HEK293 (cell line): ENCODE data around the gene COL1A2.

Source experiments
- CTCF ChIA-PET: fragments of 350-600 bp; formaldehyde crosslinking; extraction: SDS; loops from one replicate; lab custom pipeline; 2021; ENCODE audit warnings: antibody characterized with exemption; lab: Yijun Ruan, JAX
- POLR2A ChIA-PET: fragments of 300-600 bp; formaldehyde crosslinking; extraction: SDS; loops from one replicate; lab custom pipeline; 2020; ENCODE audit warnings: antibody characterized with exemption, inconsistent platforms; lab: Yijun Ruan, JAX
- H3K27ac ChIP-seq: fragments of 200-500 bp; sonication (Bioruptor generic); 2 replicates; pipeline ENCODE4 v1.5.1; 2014; ENCODE audit warnings: low read depth, low read length, control low read depth, inconsistent platforms; ENCODE audit errors: extremely low read depth
- H3K36me3 ChIP-seq, 2 experiments: fragments of 200-500 bp in 1 of 2; sonication (Bioruptor generic) in 1 of 2; 1 replicate in 1 of 2; 2 replicates in 1 of 2; pipeline ENCODE4 v1.5.1; 2014 to 2017; ENCODE audit warnings: inconsistent platforms in 2 of 2, low read length in 2 of 2; ENCODE audit not compliant: control insufficient read depth in 2 of 2, insufficient read depth in 1 of 2
- H3K4me1 ChIP-seq: fragments of 200-500 bp; sonication (Bioruptor generic); 2 replicates; pipeline ENCODE4 v1.5.1; 2014; ENCODE audit warnings: mild to moderate bottlenecking, low read length, inconsistent platforms; ENCODE audit not compliant: control insufficient read depth, insufficient read depth
- H3K4me3 ChIP-seq: 2 replicates; pipeline ENCODE4 v1.5.1; 2011; ENCODE audit warnings: low read depth, mild to moderate bottlenecking, control low read depth, low read length, moderate library complexity
- H3K9me3 ChIP-seq: fragments of 200-500 bp; sonication (Bioruptor generic); 2 replicates; pipeline ENCODE4 v1.5.1; 2014; ENCODE audit warnings: low read depth, low read length, inconsistent platforms; ENCODE audit not compliant: control insufficient read depth, insufficient read depth
- CTCF ChIP-seq: fragments of 450-650 bp; formaldehyde crosslinking; IDR thresholded peaks from 2 replicates; pipeline ENCODE4 v1.5.1; 2016; ENCODE audit warnings: missing biosample characterization, missing genetic modification characterization
- HOXA7 ChIP-seq: sonication (generic); formaldehyde crosslinking; IDR thresholded peaks from 2 replicates; pipeline ENCODE4 v1.8.1; 2022; ENCODE audit warnings: missing genetic modification reagents, borderline replicate concordance
- KLF1 ChIP-seq: fragments of 450-650 bp; formaldehyde crosslinking; IDR thresholded peaks from 2 replicates; pipeline ENCODE4 v1.5.1; 2016; ENCODE audit warnings: missing biosample characterization, missing genetic modification characterization
- PRDM10 ChIP-seq: fragments of 450-650 bp; formaldehyde crosslinking; IDR thresholded peaks from 2 replicates; pipeline ENCODE4 v1.5.1; 2016; ENCODE audit warnings: missing biosample characterization, missing genetic modification characterization
- ZFP3 ChIP-seq: fragments of 450-650 bp; formaldehyde crosslinking; IDR thresholded peaks from 2 replicates; pipeline ENCODE4 v1.5.1; 2016; ENCODE audit warnings: low read depth, missing biosample characterization, missing genetic modification characterization
- ZNF169 ChIP-seq: fragments of 450-650 bp; formaldehyde crosslinking; IDR thresholded peaks from 2 replicates; pipeline ENCODE4 v1.5.1; 2016; ENCODE audit warnings: missing biosample characterization, missing genetic modification characterization
- ZNF2 ChIP-seq: fragments of 450-650 bp; formaldehyde crosslinking; IDR thresholded peaks from 2 replicates; pipeline ENCODE4 v1.5.1; 2016; ENCODE audit warnings: missing biosample characterization, missing genetic modification characterization
- ZNF202 ChIP-seq: fragments of 450-650 bp; formaldehyde crosslinking; IDR thresholded peaks from 2 replicates; pipeline ENCODE4 v1.5.1; 2016; ENCODE audit warnings: missing biosample characterization, missing genetic modification characterization, borderline replicate concordance
- ZNF341 ChIP-seq: fragments of 450-650 bp; formaldehyde crosslinking; IDR thresholded peaks from 2 replicates; pipeline ENCODE4; 2016; ENCODE audit warnings: low read depth, missing biosample characterization, missing genetic modification characterization
- ZNF423 ChIP-seq: fragments of 450-650 bp; formaldehyde crosslinking; IDR thresholded peaks from 2 replicates; pipeline ENCODE4 v1.5.1; 2016; ENCODE audit warnings: missing biosample characterization, missing genetic modification characterization
- ZNF501 ChIP-seq: fragments of 450-650 bp; formaldehyde crosslinking; IDR thresholded peaks from 2 replicates; pipeline ENCODE4 v1.5.1; 2016; ENCODE audit warnings: missing biosample characterization, missing genetic modification characterization
- ZNF580 ChIP-seq: fragments of 450-650 bp; formaldehyde crosslinking; IDR thresholded peaks from 2 replicates; pipeline ENCODE4 v1.5.1; 2016; ENCODE audit warnings: missing biosample characterization, missing genetic modification characterization
- ZNF596 ChIP-seq: fragments of 450-650 bp; IDR thresholded peaks from 2 replicates; pipeline ENCODE4 v1.5.0; 2018; ENCODE audit warnings: missing biosample characterization, mild to moderate bottlenecking, missing genetic modification characterization, moderate library complexity
- ZNF610 ChIP-seq: fragments of 450-650 bp; formaldehyde crosslinking; IDR thresholded peaks from 2 replicates; pipeline ENCODE4 v1.5.1; 2016; ENCODE audit warnings: missing biosample characterization, missing genetic modification characterization, borderline replicate concordance
- ZNF623 ChIP-seq: fragments of 450-650 bp; formaldehyde crosslinking; IDR thresholded peaks from 2 replicates; pipeline ENCODE4 v1.5.1; 2016; ENCODE audit warnings: missing biosample characterization, missing genetic modification characterization
- ZNF654 ChIP-seq: fragments of 450-650 bp; formaldehyde crosslinking; IDR thresholded peaks from 2 replicates; pipeline ENCODE4 v1.5.1; 2016; ENCODE audit warnings: low read depth, missing biosample characterization, missing genetic modification characterization
- ZNF660 ChIP-seq: fragments of 450-650 bp; IDR thresholded peaks from 2 replicates; pipeline ENCODE4 v1.5.1; 2018; ENCODE audit warnings: missing biosample characterization, mild to moderate bottlenecking, missing genetic modification characterization
- ZSCAN30 ChIP-seq: fragments of 450-650 bp; IDR thresholded peaks from 2 replicates; pipeline ENCODE4 v1.5.1; 2018; ENCODE audit warnings: missing biosample characterization, mild to moderate bottlenecking, missing genetic modification characterization, moderate library complexity
- TF ChIP-seq, protein P1 (sequence below): fragments of 450-650 bp; formaldehyde crosslinking; IDR thresholded peaks from 2 replicates; pipeline ENCODE4 v1.5.1; 2016; ENCODE audit warnings: missing biosample characterization, missing genetic modification characterization
- TF ChIP-seq, protein P2 (sequence below): fragments of 450-650 bp; formaldehyde crosslinking; IDR thresholded peaks from 2 replicates; pipeline ENCODE4 v1.5.1; 2016; ENCODE audit warnings: missing biosample characterization, missing genetic modification characterization, low read depth

Gene COL1A2

GRCh38 chr7:94436018-94436604, 41.4 kb downstream of the COL1A2 start:
- TF ChIP-seq ZNF610 (tag by site-specific recombination): no peak
- TF ChIP-seq ZNF580: no peak
- TF ChIP-seq CTCF: peak; percentile 21; the same call in 1 of the 2 replicates
- TF ChIP-seq PRDM10 (tag by site-specific recombination): peak; percentile 49; the same call in 1 of the 2 replicates
- TF ChIP-seq ZNF2: 0 out of 2 replicates have a peak, but pooled peaks have one; percentile 38
- no peak for TF ChIP-seq ZFP3 (tag by site-specific recombination)
- TF ChIP-seq ZNF660 (tag by site-specific recombination): 0 out of 2 replicates have a peak, but pooled peaks have one; percentile 51
- peak; percentile 50 for TF ChIP-seq ZNF654
- TF ChIP-seq ZNF341 (tag by site-specific recombination): peak; percentile 73
- no peak for TF ChIP-seq ZNF169 (tag by site-specific recombination)
- Histone ChIP-seq H3K4me3 (no peak overlapping the region), H3K9me3 (no peaks in the 10 kb centered on the region), H3K27ac (no peak overlapping the region), H3K36me3 (no peaks in the 10 kb centered on the region), H3K4me1 (no peaks in the 10 kb centered on the region)
- ChIA-PET CTCF (interaction anchor here (0.6 to 4.4 kb wide), 40 partner anchors 9 to 1362 kb away, joined by 3 to 46 read pairs (median 4); partner anchors contain the start of gene COL1A2), POLR2A (no interaction called here)

DNA sequence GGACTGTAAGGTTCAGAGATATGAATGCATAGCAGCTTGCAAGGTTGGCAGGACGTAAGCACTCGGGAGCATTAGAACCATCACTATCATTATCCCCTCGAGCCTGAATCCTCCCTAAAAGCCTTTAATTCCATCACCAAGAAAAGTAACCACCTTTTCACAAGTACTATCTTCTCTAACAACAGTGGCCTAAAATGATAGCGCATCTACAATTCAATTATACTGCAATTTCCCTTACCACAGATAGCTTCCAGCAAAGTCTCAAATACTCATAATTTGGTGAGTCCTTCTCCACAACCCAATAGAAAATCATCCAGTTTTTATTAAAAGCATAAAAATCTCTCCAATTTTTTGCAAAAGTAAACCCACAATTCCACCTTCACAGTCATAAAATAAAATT, 42.0 kb downstream of the COL1A2 start:
- Histone ChIP-seq H3K4me3 (no peak overlapping the region), H3K4me1 (no peaks in the 10 kb centered on the region), H3K9me3 (no peaks in the 10 kb centered on the region), H3K27ac (no peak overlapping the region), H3K36me3 (no peaks in the 10 kb centered on the region)
- POLR2A ChIA-PET: no interaction called here
- CTCF ChIA-PET: interaction anchor here (0.6 to 4.4 kb wide), 39 partner anchors 9 to 1099 kb away, joined by 3 to 46 read pairs (median 4); partner anchors contain the start of gene COL1A2
- TF ChIP-seq HOXA7 (CRISPR knock-in tag): no peak
- no peak for TF ChIP-seq KLF1
- no peak for TF ChIP-seq ZSCAN30 (tag by site-specific recombination)
- no peak for TF ChIP-seq ZNF202
- TF ChIP-seq, protein P1, sequence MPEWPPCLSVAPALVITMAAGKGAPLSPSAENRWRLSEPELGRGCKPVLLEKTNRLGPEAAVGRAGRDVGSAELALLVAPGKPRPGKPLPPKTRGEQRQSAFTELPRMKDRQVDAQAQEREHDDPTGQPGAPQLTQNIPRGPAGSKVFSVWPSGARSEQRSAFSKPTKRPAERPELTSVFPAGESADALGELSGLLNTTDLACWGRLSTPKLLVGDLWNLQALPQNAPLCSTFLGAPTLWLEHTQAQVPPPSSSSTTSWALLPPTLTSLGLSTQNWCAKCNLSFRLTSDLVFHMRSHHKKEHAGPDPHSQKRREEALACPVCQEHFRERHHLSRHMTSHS (tag by site-specific recombination): no peak
- TF ChIP-seq ZNF623: no peak
- no peak for TF ChIP-seq ZNF423 (tag by site-specific recombination)
- no peak for TF ChIP-seq ZNF501
- no peak for TF ChIP-seq ZNF596 (tag by site-specific recombination)
- TF ChIP-seq, protein P2, sequence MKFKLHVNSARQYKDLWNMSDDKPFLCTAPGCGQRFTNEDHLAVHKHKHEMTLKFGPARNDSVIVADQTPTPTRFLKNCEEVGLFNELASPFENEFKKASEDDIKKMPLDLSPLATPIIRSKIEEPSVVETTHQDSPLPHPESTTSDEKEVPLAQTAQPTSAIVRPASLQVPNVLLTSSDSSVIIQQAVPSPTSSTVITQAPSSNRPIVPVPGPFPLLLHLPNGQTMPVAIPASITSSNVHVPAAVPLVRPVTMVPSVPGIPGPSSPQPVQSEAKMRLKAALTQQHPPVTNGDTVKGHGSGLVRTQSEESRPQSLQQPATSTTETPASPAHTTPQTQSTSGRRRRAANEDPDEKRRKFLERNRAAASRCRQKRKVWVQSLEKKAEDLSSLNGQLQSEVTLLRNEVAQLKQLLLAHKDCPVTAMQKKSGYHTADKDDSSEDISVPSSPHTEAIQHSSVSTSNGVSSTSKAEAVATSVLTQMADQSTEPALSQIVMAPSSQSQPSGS (tag by site-specific recombination): no peak
